Left ventricle myocardium inferior (tissue), 1 donor: Measurements from ENCODE around the gene DHPS. TPM values are rescaled to one million over a fixed set of nuclear protein-coding genes. Genes with fewer than 3 reads are reported as not detected.
A peak's percentile ranks its signal among the peaks of the same experiment; 100 is the strongest.
"Not testable (repeated sequence)": the region's sequence is repeated elsewhere in the genome, so short reads cannot be mapped to it uniquely, and the experiment has no call there.

Experiments used
- DNase-seq: peaks from one replicate; pipeline ENCODE4 v3.0.0-alpha.2; 2020
- H3K27ac ChIP-seq: fragments of 200-600 bp; replicated peaks from 2 replicates; pipeline ENCODE4 v1.8.0; 2021
- H3K27me3 ChIP-seq: fragments of 200-600 bp; 2 replicates; pipeline ENCODE4 v1.8.0; 2021; ENCODE audit warnings: low read depth
- H3K36me3 ChIP-seq: fragments of 200-600 bp; 2 replicates; pipeline ENCODE4 v1.8.0; 2021
- H3K4me1 ChIP-seq: fragments of 200-600 bp; 2 replicates; pipeline ENCODE4 v1.8.0; 2021
- H3K4me3 ChIP-seq: fragments of 200-600 bp; 2 replicates; pipeline ENCODE4 v1.8.0; 2021; ENCODE audit warnings: mild to moderate bottlenecking, moderate library complexity
- H3K9me3 ChIP-seq: fragments of 200-600 bp; replicated peaks from 2 replicates; pipeline ENCODE4 v1.8.0; 2021
- CTCF ChIP-seq: fragments of 200-600 bp; IDR thresholded peaks from 2 replicates; pipeline ENCODE4 v1.8.0; 2021; ENCODE audit warnings: antibody characterized with exemption, mild to moderate bottlenecking, borderline replicate concordance
- intact Hi-C: fragments of 100-400 bp; cut with micrococcal nuclease; formaldehyde crosslinking; loops from one replicate; pipeline ENCODE4 v1.11.0; 2022
- total RNA-seq: library from RNA; stranded (reverse); fragmentation: NEBNext Ultra II Directional; extraction: Animal tissue kit (Norgen Biotek cat#: 25700); gene quantifications from one replicate; pipeline ENCODE4 v1.2.1, GENCODE V29; 2021
- donor health status: DM: no; HTN: yes; CAD: no; lungs with severe emphysema.

Gene DHPS
- total RNA-seq, 1 donor from 2014 or later: 50.8 TPM

DNA sequence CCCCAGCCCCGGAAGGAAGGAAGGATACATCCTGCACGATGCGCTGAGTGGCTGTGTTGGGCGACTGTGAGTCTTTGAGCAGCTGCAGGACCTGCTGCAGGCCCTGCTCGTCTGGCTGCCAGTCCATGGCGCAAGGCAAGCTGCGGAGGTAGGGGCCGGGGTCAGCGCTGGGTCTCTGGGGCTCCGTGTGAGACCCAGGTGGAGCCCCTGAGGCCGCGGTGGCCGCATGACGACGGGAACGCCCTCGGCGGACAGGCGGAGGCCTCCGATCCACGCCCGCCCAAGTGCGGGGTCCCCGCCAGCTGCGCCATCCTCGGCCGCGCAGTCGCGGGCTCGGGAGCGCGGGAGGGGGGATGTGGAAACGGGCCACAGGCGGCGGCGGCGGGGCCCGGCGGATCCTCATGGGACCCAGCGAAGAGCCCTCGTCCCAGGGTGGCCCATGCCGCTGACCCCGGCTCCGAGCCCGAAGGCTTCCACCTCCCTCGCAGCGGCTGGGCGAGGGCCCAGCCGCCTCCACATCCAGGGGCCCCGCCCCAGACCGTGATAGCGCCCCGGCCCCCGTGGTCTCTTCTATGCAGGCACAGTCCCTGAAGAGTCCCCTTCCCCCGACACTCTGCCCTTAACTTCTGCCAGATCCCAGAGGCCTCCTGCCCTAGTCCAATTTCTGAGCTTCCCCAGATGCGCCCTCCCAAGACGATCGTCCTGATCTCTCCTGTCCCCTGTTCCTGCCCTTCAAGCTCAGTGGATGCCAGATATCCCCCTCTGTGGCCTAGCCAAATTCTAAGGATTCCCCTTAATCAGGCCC lies 39.4 kb upstream of the DHPS start:
- no peak for TF ChIP-seq CTCF
- no peak for DNase-seq
- Histone ChIP-seq H3K4me3 (peak overlapping the region; percentile 83), H3K27me3 (no peaks in the 10 kb centered on the region), H3K4me1 (peaks cover 46% of the 10 kb centered on the region), H3K9me3 (no peaks in the 10 kb centered on the region), H3K36me3 (peaks cover 32% of the 10 kb centered on the region), H3K27ac (peak overlapping the region; percentile 96)
- intact Hi-C loops: no loop called here

GRCh38 chr19:12720296-12720695 lies 38.6 kb upstream of the DHPS start:
- TF ChIP-seq CTCF: no peak
- DNase-seq: no peak
- intact Hi-C loops: no loop called here
- H3K27me3 ChIP-seq: no peaks in the 10 kb centered on the region
- H3K36me3 ChIP-seq: peaks cover 38% of the 10 kb centered on the region
- peak overlapping the region; percentile 83 for H3K4me3 ChIP-seq
- H3K9me3 ChIP-seq: no peaks in the 10 kb centered on the region
- peaks cover 46% of the 10 kb centered on the region for H3K4me1 ChIP-seq
- peak overlapping the region; percentile 96 for H3K27ac ChIP-seq

DNA sequence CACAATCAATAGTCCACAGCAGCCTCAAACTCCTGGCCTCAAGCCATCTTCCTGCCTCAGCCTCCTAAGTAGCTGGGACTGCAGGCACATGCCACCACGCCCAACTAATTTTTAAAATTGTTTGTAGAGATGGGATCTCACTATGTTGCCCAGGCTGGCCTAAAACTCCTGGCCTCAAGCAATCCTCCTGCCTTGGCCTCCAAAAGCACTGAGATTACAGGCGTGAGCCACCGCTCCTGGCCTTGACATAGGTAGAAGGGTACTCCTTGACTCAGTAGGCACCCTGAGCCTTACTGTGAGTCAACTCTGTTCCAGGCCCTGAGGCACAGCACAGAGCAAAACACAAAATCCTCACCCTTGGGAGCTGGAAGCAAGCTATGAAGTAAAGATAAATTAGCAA lies 34.2 kb upstream of the DHPS start:
- no peaks in the 10 kb centered on the region for H3K27me3 ChIP-seq
- H3K36me3 ChIP-seq: peaks cover 79% of the 10 kb centered on the region
- TF ChIP-seq CTCF: no peak
- DNase-seq: no peak
- H3K27ac ChIP-seq: no peak overlapping the region
- intact Hi-C loops: no loop called here
- no peaks in the 10 kb centered on the region for H3K9me3 ChIP-seq
- peaks cover 21% of the 10 kb centered on the region for H3K4me1 ChIP-seq
- no peak overlapping the region for H3K4me3 ChIP-seq

- TF ChIP-seq CTCF: no peak
- Histone ChIP-seq H3K9me3 (no peaks in the 10 kb centered on the region), H3K4me1 (peaks cover 12% of the 10 kb centered on the region), H3K27me3 (no peaks in the 10 kb centered on the region), H3K36me3 (peaks cover 87% of the 10 kb centered on the region), H3K4me3 (no peak overlapping the region), H3K27ac (no peak overlapping the region)
- no peak for DNase-seq
- intact Hi-C loops: no loop called here
These were observed 33.4 kb upstream of the DHPS start for GRCh38 chr19:12715102-12715501.

DNA sequence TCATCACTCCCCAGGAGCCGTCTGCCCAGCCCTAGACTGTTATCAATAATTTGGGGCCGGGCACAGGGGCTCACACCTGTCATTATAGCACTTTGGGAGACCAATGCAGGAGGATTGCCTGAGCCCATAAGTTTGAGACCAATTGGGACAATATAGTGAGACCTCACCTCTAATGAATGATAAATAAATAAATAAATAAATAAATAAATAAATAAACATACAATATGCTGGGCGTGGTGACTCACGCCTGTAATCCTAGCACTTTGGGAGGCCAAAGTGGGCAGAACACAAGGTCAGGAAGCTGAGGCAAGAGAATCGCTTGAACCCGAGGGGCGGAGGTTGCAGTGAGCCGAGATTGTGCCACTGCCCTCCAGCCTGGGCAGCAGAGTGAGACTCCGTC lies 31.6 kb upstream of the DHPS start:
- H3K36me3 ChIP-seq: peaks cover 93% of the 10 kb centered on the region
- H3K9me3 ChIP-seq, DNase-seq, H3K4me3 ChIP-seq, H3K4me1 ChIP-seq, H3K27ac ChIP-seq, H3K27me3 ChIP-seq, intact Hi-C loops: not testable (repeated sequence)

- H3K27ac ChIP-seq, intact Hi-C loops, H3K4me3 ChIP-seq, DNase-seq, H3K4me1 ChIP-seq, H3K9me3 ChIP-seq, H3K27me3 ChIP-seq: not testable (repeated sequence)
- H3K36me3 ChIP-seq: peaks cover 93% of the 10 kb centered on the region
- TF ChIP-seq CTCF: peak; percentile 45
These were observed 30.4 kb upstream of the DHPS start for GRCh38 chr19:12712077-12712476.
